GM12874 (cell line): ENCODE data around the gene WDR72.

Experiments
- CTCF ChIP-seq: IDR thresholded peaks from 2 replicates; pipeline ENCODE4 v1.5.1; 2011; ENCODE audit warnings: low read depth, mild to moderate bottlenecking, control low read depth, low read length, moderate library complexity; ENCODE audit not compliant: insufficient read depth

WDR72 gene

GRCh38 chr15:53490341-53490740, 269.1 kb downstream of the WDR72 start:
- no peak for TF ChIP-seq CTCF

- no peak for TF ChIP-seq CTCF
Observed at GRCh38 chr15:53482055-53482454, 277.4 kb downstream of the WDR72 start.

GRCh38 chr15:53477981-53478766, 281.3 kb downstream of the WDR72 start:
- TF ChIP-seq CTCF, result no peak

DNA sequence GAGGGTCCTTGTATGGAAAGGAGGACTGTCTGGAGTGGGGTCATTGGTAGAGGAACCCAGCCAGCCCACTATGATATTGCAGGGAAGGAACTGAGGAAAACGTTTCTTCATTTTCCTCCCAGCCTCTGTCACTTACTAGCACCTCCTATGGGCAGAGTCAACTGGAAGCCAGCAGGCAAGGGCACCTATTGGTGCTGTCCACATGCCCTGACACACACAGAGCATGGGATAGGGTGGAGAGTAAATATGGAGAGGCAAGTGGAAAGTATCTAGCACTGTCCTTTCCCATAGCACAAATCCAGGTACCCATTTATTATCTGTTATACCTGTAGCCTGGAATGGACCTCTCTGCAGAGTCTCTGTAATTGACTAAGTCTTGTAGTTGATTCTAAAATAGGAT, 285.6 kb downstream of the WDR72 start:
- TF ChIP-seq CTCF, result no peak

GRCh38 chr15:53473435-53473834, 286.0 kb downstream of the WDR72 start:
- no peak for TF ChIP-seq CTCF

DNA sequence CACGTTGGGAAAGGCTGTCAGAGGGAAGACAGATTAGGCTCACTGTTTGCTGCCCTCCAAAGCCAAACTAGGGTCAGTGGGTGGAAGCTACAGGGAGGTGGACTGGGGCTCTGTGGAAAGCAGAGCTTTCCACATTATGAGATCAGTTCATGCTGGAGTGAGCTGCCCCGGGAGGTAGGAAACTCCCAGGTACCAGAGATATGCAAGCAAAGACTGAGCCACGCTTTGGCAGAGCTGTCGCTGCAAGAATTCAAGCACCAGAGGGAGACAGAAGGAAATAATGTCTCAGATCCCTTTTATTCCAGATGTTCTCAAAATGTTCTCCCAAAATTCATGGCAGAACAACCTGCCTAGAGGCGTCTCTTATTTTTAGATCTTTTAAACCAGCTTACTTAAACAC, 286.6 kb downstream of the WDR72 start:
- no peak for TF ChIP-seq CTCF

GRCh38 chr15:53472210-53472609, 287.3 kb downstream of the WDR72 start:
- TF ChIP-seq CTCF, result no peak
